ENCODE data around the gene SLC6A13.

GRCh38 chr12:207804-208203, 54.8 kb downstream of the SLC6A13 start:
- TF ChIP-seq CTCF (IDR thresholded peaks at IDR 0.05) (no peak), POLR2A (IDR thresholded peaks at IDR 0.05) (no peak)

All from Peyer's patch (tissue), 4 donors.